ENCODE measurements around the gene NPAS2.

NPAS2 gene

GRCh38 chr2:100948942-100949811 lies 129.2 kb downstream of the NPAS2 start:
- no peak for DNase-seq

GRCh38 chr2:100952512-100952911 lies 132.6 kb downstream of the NPAS2 start:
- no peak for DNase-seq

- no peak for DNase-seq
Measured at GRCh38 chr2:100953406-100954043, 133.6 kb downstream of the NPAS2 start.

- no peak for DNase-seq
Measured at GRCh38 chr2:100954044-100954420, 134.1 kb downstream of the NPAS2 start.

- no peak for DNase-seq
Measured at GRCh38 chr2:100955226-100955625, 135.3 kb downstream of the NPAS2 start.

- no peak for DNase-seq
Measured at GRCh38 chr2:100956081-100956480, 136.1 kb downstream of the NPAS2 start.

- DNase-seq, result no peak
Measured at GRCh38 chr2:100957996-100958653, 138.2 kb downstream of the NPAS2 start.

- DNase-seq, result no peak
Measured at GRCh38 chr2:100959225-100959880, 139.4 kb downstream of the NPAS2 start.

GRCh38 chr2:100960688-100961087 lies 140.7 kb downstream of the NPAS2 start:
- no peak for DNase-seq

- no peak for DNase-seq
Measured at GRCh38 chr2:100962366-100963025, 142.6 kb downstream of the NPAS2 start.

GRCh38 chr2:100963026-100963375 lies 143.1 kb downstream of the NPAS2 start:
- no peak for DNase-seq

- DNase-seq, result no peak
Measured at GRCh38 chr2:100964222-100964621, 144.3 kb downstream of the NPAS2 start.

GRCh38 chr2:100964681-100965169 lies 144.8 kb downstream of the NPAS2 start:
- DNase-seq, result no peak

- no peak for DNase-seq
Measured at GRCh38 chr2:100965596-100965995, 145.7 kb downstream of the NPAS2 start.

GRCh38 chr2:100967716-100968115 lies 147.8 kb downstream of the NPAS2 start:
- DNase-seq, result no peak

- DNase-seq, result no peak
Measured at GRCh38 chr2:100968146-100969145, 148.5 kb downstream of the NPAS2 start.

GRCh38 chr2:100969998-100970397 lies 150.1 kb downstream of the NPAS2 start:
- DNase-seq, result no peak

- no peak for DNase-seq
Measured at GRCh38 chr2:100971221-100971620, 151.3 kb downstream of the NPAS2 start.

- no peak for DNase-seq
Measured at GRCh38 chr2:100972452-100972851, 152.5 kb downstream of the NPAS2 start.

GRCh38 chr2:100974712-100975520 lies 155.0 kb downstream of the NPAS2 start:
- no peak for DNase-seq

GRCh38 chr2:100975521-100975785 lies 155.5 kb downstream of the NPAS2 start:
- DNase-seq, result no peak

All from hematopoietic multipotent progenitor cell treated with erythropoietin and hydrocortisone succinate and interleukin-3 and kit ligand, for 8 days (in vitro differentiated cells).